NT2/D1 (cell line): Measurements from ENCODE around the gene KPNA3.

Experiments
- DNase-seq: peaks from one replicate; pipeline ENCODE4 v3.0.0-alpha.2; 2011; ENCODE audit warnings: low read depth, low spot score
- H3K27me3 ChIP-seq: 2 replicates; pipeline ENCODE4 v1.6.0; 2011; ENCODE audit warnings: mild to moderate bottlenecking; ENCODE audit not compliant: insufficient read length, insufficient read depth
- H3K36me3 ChIP-seq: 2 replicates; pipeline ENCODE4 v1.6.1; 2011; ENCODE audit warnings: mild to moderate bottlenecking, low read length, mixed read lengths; ENCODE audit not compliant: insufficient read depth, insufficient read length
- H3K4me1 ChIP-seq: 2 replicates; pipeline ENCODE4 v1.5.1; 2011; ENCODE audit not compliant: insufficient read depth, insufficient read length
- H3K4me3 ChIP-seq: 2 replicates; pipeline ENCODE4 v1.5.1; 2011; ENCODE audit warnings: low read depth; ENCODE audit not compliant: insufficient read length
- H3K9ac ChIP-seq: 2 replicates; pipeline ENCODE4 v1.6.0; 2011; ENCODE audit warnings: low read depth; ENCODE audit not compliant: insufficient read length
- H3K9me3 ChIP-seq: 2 replicates; pipeline ENCODE4 v1.5.1; 2011; ENCODE audit warnings: mild to moderate bottlenecking, low read length; ENCODE audit not compliant: insufficient read depth
- SUZ12 ChIP-seq: IDR thresholded peaks from 2 replicates; pipeline ENCODE4 v1.6.1; 2011; ENCODE audit not compliant: insufficient read length, insufficient read depth; ENCODE audit errors: extremely low read depth
- YY1 ChIP-seq: IDR thresholded peaks from 2 replicates; pipeline ENCODE4 v1.6.1; 2011; ENCODE audit not compliant: insufficient read length, insufficient read depth
- ZNF274 ChIP-seq: IDR thresholded peaks from 2 replicates; pipeline ENCODE4 v1.6.1; 2011; ENCODE audit warnings: mild to moderate bottlenecking, low read depth, low read length

KPNA3 gene

DNA sequence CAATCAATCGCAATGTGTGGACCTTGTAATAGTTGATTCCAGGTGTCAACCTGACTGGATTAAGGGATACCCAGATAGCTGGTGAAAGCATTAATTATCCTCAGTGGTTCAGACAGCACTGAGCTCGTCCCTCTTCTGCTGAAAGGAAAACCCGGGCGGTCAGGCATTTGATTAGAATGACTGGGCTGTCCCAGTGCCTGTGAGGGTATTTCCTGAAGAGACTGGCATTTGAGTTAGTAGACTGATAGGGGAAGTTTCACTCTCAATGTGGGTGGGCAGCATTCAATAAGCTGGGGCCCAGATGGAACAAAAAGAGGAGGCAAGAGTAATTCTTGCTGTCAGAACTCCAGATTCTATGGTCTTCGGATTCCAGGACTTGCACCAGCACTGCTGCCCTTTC, 31.9 kb downstream of the KPNA3 start:
- Histone ChIP-seq H3K4me1 (no peaks in the 10 kb centered on the region), H3K9me3 (no peaks in the 10 kb centered on the region; the same call in 1 of the 2 replicates), H3K9ac (no peak overlapping the region), H3K36me3 (no peaks in the 10 kb centered on the region), H3K4me3 (no peak overlapping the region), H3K27me3 (no peaks in the 10 kb centered on the region)
- no peak for DNase-seq
- TF ChIP-seq SUZ12 (no peak), YY1 (no peak), ZNF274 (no peak)

DNA sequence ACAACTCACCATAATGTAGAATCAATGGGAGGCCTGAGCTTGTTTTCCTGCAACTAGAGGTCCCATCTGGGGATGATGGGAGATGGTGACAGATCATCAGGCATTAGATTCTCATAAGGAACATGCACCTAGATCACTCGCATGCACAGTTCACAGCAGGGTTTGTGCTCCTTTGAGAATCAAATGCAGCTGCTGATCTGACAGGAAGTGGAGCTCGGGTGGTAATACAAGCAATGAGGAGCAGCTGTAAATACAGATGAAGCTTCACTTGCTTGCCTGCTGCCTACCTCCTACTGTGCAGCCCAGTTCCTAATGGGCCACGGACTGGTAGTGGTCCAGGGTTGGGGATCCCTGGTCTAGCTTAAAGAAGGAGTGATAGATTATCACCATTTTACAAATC, 33.0 kb downstream of the KPNA3 start:
- Histone ChIP-seq H3K4me3 (no peak overlapping the region), H3K36me3 (no peaks in the 10 kb centered on the region), H3K9me3 (no peaks in the 10 kb centered on the region; the same call in 1 of the 2 replicates), H3K9ac (no peak overlapping the region), H3K27me3 (no peaks in the 10 kb centered on the region), H3K4me1 (no peaks in the 10 kb centered on the region)
- TF ChIP-seq SUZ12 (no peak), ZNF274 (no peak), YY1 (no peak)
- DNase-seq: no peak

DNA sequence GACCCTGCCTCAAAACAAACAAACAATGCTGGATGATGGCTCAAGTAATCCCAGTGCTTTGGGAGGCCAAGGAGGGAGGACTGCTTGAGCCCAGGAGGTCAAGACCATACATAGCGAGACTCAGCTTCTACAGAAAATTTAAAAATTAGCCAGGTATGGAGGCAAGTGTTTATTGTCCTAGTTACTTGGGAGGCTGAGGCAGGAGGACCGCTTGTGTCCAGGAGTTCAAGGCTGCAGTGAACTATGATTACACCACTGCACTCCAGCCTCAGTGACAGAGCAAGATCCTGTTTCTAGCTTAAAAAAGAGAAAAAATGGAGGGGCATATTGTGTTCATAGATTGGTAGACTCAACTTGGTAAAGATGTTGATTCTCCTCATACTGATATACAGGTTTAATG, 36.2 kb downstream of the KPNA3 start:
- Histone ChIP-seq H3K9ac (no peak overlapping the region), H3K36me3 (no peaks in the 10 kb centered on the region), H3K27me3 (no peaks in the 10 kb centered on the region), H3K9me3 (no peaks in the 10 kb centered on the region; the same call in 1 of the 2 replicates), H3K4me3 (no peak overlapping the region), H3K4me1 (no peaks in the 10 kb centered on the region)
- no peak for DNase-seq
- TF ChIP-seq SUZ12 (no peak), ZNF274 (no peak), YY1 (no peak)

DNA sequence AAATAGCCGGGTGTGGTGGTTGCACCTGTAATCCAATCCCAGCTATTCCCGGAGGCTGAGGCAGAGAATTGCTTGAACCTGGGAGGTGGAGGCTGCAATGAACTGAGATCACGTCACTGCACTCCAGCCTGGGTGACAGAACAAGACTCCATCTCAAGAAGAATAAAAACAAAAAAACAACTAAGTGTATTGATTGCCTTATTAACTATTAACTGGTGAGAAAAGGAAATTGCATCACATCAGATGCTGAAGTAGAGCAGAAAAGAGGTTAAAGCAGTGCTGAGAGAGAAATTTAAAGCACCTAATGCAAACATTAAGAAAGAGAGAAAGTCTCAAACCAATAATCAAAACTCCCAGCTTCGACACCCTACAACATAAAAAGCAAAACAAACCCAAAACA, 38.3 kb downstream of the KPNA3 start:
- no peak for DNase-seq
- H3K4me1 ChIP-seq: no peaks in the 10 kb centered on the region
- H3K9me3 ChIP-seq: no peaks in the 10 kb centered on the region
- H3K27me3 ChIP-seq: no peaks in the 10 kb centered on the region
- H3K4me3 ChIP-seq: no peak overlapping the region
- no peak overlapping the region for H3K9ac ChIP-seq
- no peak for TF ChIP-seq ZNF274
- no peak for TF ChIP-seq YY1
- no peak for TF ChIP-seq SUZ12
- no peaks in the 10 kb centered on the region for H3K36me3 ChIP-seq

DNA sequence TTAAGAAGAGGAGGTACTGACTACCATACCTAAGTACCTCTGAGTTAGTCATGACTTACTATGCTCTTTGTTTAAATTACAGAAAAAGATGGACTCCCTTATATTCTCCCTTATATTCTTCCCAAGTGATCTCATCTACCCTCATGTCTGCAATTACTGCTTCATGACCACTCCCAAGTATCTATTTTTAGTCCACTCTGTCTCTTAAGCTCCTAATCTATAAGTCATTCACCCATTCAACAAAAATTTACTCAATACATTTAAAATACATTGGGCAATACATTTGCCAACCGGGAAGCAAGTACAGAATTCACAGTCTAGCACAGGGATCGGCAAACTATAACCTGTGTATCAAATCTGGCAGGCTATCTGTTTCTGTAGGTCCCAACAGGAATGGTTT, 42.6 kb downstream of the KPNA3 start:
- H3K4me3 ChIP-seq: no peak overlapping the region
- H3K9me3 ChIP-seq: no peaks in the 10 kb centered on the region
- H3K36me3 ChIP-seq: no peaks in the 10 kb centered on the region
- no peak overlapping the region for H3K9ac ChIP-seq
- no peaks in the 10 kb centered on the region for H3K4me1 ChIP-seq
- TF ChIP-seq SUZ12 (no peak), YY1 (no peak), ZNF274 (no peak)
- DNase-seq: no peak
- H3K27me3 ChIP-seq: no peaks in the 10 kb centered on the region

DNA sequence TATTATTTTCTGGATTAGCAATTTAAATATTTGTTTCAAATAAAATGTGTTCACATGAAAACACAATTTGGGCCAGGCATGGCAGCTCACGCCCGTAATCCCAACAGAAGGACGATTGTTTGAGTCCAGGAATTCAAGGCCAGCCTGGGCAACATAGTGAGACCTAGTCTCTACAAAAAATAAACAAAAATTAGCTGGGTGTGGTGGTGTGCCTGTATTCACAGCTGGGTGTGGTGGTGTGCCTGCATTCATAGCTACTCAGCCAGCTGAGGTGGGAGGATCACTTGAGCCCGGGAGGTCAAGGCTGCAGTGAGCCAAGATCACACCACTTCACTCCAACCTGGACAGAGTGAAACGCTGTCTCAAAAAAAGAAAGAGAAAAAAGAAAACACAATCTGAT, 46.4 kb downstream of the KPNA3 start:
- Histone ChIP-seq H3K36me3 (no peaks in the 10 kb centered on the region), H3K4me1 (no peaks in the 10 kb centered on the region), H3K27me3 (no peaks in the 10 kb centered on the region), H3K9ac (no peak overlapping the region), H3K9me3 (no peaks in the 10 kb centered on the region), H3K4me3 (no peak overlapping the region)
- no peak for DNase-seq
- no peak for TF ChIP-seq ZNF274
- no peak for TF ChIP-seq SUZ12
- no peak for TF ChIP-seq YY1

DNA sequence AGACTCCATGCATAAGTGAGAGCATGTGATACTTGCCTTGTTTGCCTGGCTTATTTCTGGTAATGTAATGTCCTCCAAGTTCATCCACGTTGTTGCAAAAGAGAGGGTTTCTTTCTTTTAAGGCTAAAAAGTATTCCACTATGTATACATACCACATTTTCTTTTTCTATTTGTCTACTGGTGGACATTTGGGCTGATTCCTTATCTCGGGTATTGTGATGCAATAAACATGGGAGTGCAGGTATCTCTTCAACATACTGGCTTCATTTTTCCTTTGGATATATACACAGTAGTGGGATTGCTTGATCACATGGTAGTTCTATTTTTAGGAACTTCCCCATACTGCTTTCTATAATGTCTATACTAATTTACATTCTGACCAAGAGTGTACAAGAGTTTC, 51.6 kb downstream of the KPNA3 start:
- H3K9me3 ChIP-seq: no peaks in the 10 kb centered on the region
- no peaks in the 10 kb centered on the region for H3K27me3 ChIP-seq
- no peaks in the 10 kb centered on the region for H3K36me3 ChIP-seq
- TF ChIP-seq YY1: no peak
- TF ChIP-seq ZNF274: no peak
- TF ChIP-seq SUZ12: no peak
- no peak overlapping the region for H3K9ac ChIP-seq
- DNase-seq: no peak
- no peaks in the 10 kb centered on the region for H3K4me1 ChIP-seq
- no peak overlapping the region for H3K4me3 ChIP-seq
